ENCODE results near the gene TBC1D7.

The TBC1D7 gene

GRCh38 chr6:13290335-13290734, 38.0 kb downstream of the TBC1D7 start:
- DNase-seq: no peak

DNA sequence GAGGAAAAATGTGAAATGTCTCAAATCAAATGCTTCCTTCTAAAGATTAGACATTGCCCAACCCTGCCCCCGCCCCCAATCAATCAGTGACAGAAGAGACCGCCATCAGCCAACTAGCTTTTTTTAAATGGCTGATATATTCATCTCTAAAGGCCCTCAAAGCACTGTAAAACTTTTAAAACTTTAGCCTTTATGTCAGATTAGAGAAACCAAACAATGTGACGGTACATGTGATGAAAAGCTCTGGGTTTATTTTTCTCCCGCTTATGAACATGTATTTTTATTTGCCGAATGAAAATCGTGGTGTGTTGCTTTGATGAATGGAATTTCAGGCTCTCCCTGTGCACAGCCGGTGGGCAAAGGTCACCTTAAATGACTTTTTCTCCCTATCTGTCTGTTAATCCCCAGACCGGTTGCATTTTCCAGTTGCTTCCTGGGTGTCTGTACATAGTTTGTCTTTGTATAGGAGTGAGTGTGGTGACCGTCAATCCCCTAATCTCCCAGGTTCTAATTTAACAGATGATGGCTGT, 38.5 kb downstream of the TBC1D7 start:
- DNase-seq: no peak

- no peak for DNase-seq
Observed at GRCh38 chr6:13288969-13289391, 39.4 kb downstream of the TBC1D7 start.

- DNase-seq: no peak
Observed at GRCh38 chr6:13288481-13288880, 39.9 kb downstream of the TBC1D7 start.

- no peak for DNase-seq
Observed at GRCh38 chr6:13287104-13287503, 41.2 kb downstream of the TBC1D7 start.

- DNase-seq: no peak
Observed at GRCh38 chr6:13286181-13286580, 42.2 kb downstream of the TBC1D7 start.

GRCh38 chr6:13285705-13286104, 42.6 kb downstream of the TBC1D7 start:
- no peak for DNase-seq

DNA sequence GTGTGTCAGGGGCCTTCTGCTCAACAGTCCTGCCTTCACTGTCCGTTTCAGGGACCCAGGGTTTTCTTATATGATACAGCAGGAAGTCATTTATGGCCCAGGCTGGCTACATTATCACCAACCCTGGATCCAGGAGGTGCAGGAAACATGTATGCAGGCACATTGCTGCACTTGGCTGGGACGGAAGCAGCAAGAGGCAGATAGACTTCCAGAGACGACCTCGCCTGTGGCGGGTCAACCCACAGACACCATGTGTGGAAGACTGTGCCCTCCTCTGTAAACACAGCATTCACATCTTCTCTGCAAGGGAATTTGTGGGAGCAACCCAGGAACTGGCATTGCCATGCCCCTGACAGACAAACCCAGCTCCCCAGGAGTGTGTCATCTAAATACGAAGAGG, 43.7 kb downstream of the TBC1D7 start:
- no peak for DNase-seq

GRCh38 chr6:13283331-13283730, 45.0 kb downstream of the TBC1D7 start:
- DNase-seq: no peak

DNA sequence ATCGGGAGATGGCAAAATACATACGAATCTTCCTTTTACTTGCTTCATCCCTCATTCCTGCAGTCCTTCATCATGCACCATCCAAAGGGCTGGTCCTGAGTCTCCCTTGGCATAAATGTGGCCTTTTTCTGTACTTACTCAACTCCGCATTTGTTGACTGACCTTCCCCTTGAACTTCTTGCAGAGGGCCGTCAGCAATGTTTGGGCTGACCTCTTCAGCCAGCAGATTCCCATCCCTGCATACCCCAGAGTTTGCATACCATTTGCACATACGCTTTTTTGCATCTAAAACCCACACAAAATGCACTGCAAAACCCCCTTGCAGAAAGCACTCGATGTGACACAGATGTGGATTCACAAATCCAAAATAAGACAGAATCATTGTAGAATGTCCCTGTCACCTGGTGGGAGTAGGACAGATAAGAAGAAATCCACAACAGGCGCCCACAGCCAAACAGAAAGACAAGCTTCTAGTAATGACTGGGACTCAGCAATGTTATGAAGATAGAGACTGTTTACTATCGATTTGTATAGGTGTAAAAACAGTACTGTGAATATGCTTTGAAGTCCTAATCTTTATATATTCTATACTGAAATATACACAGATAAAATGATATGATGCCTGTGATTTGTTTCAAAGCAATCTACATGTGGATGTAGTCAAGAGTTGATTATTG, 45.8 kb downstream of the TBC1D7 start:
- DNase-seq: no peak

- no peak for DNase-seq
Observed at GRCh38 chr6:13281686-13282085, 46.7 kb downstream of the TBC1D7 start.

GRCh38 chr6:13280254-13280653, 48.1 kb downstream of the TBC1D7 start:
- DNase-seq: no peak

DNA sequence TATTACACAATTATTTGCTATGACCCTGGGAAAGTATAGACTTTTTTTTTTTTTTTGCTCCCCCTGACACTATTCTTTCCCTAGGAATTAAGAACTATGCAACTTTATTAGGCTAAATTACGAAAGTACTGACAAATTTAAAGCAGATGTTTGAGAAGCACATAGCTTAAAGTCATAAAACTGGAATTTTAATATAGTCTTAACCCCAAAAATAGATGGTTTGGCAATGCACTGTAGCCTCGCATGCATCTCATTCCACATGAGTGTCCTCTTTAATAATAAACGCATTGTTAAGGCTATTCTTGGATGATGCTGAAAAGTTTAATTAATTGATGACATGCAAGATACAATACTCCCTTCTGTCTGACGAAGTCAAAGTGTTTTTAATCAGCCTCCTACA, 49.3 kb downstream of the TBC1D7 start:
- no peak for DNase-seq

DNA sequence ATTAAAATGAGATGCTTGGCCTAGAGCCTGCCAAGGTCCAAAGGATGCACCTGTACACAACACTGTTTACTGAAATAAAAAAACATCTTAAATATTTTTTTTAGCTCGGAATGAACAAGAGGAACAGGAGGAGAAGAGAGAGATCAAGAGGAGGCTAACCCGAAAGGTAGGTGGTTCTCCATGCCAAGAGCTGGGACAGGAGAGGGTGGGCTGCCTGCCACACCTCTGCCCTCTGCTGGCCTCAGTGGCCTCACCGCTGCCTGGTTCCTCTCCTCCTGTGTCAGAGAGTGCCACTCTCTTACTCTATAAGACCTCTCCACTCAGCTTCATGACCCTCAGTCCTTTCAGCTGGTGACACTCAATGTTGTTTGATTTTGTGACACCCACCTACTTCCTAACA, 50.2 kb downstream of the TBC1D7 start:
- no peak for DNase-seq

GRCh38 chr6:13277231-13277630, 51.1 kb downstream of the TBC1D7 start:
- no peak for DNase-seq

- DNase-seq: no peak
Observed at GRCh38 chr6:13275435-13275989, 52.8 kb downstream of the TBC1D7 start.

- DNase-seq: no peak
Observed at GRCh38 chr6:13274707-13275434, 53.5 kb downstream of the TBC1D7 start.

- DNase-seq: no peak
Observed at GRCh38 chr6:13273931-13274706, 54.2 kb downstream of the TBC1D7 start.

- DNase-seq: no peak
Observed at GRCh38 chr6:13273202-13273930, 55.0 kb downstream of the TBC1D7 start.

- no peak for DNase-seq
Observed at GRCh38 chr6:13272131-13273046, 55.9 kb downstream of the TBC1D7 start.

GRCh38 chr6:13268913-13269518, 59.3 kb downstream of the TBC1D7 start:
- peak; percentile 75 for DNase-seq

Measured in NCI-H226 (cell line).